Ishikawa (cell line): ENCODE data around the gene LRRC37B.

Experiments used
- CEBPB ChIP-seq: IDR thresholded peaks from 2 replicates; pipeline ENCODE4 v1.6.1; 2012
- CREB1 ChIP-seq: IDR thresholded peaks from 2 replicates; pipeline ENCODE4 v1.6.1; 2012; ENCODE audit warnings: low read depth
- EGR1 ChIP-seq: IDR thresholded peaks from 2 replicates; pipeline ENCODE4 v1.6.1; 2012
- EP300 ChIP-seq: IDR thresholded peaks from 2 replicates; pipeline ENCODE4 v1.6.1; 2012; ENCODE audit warnings: borderline replicate concordance
- RAD21 ChIP-seq: IDR thresholded peaks from 2 replicates; pipeline ENCODE4 v1.6.1; 2012; ENCODE audit warnings: low read depth
- REST ChIP-seq: IDR thresholded peaks from 2 replicates; pipeline ENCODE4 v1.6.1; 2012; ENCODE audit warnings: low read depth, mild to moderate bottlenecking
- TAF1 ChIP-seq: IDR thresholded peaks from 2 replicates; pipeline ENCODE4 v1.6.1; 2012; ENCODE audit warnings: low read depth, mild to moderate bottlenecking
- TCF12 ChIP-seq: IDR thresholded peaks from 2 replicates; pipeline ENCODE4 v1.6.1; 2012; ENCODE audit warnings: low read depth
- TEAD4 ChIP-seq: IDR thresholded peaks from 2 replicates; pipeline ENCODE4 v1.6.1; 2012
- ZBTB7A ChIP-seq: IDR thresholded peaks from 2 replicates; pipeline ENCODE4 v1.6.1; 2012; ENCODE audit warnings: low read depth

GRCh38 chr17:32006957-32007462 is at the start of gene LRRC37B:
- TF ChIP-seq ZBTB7A (no peak), TAF1 (peak; percentile 51; the same call in 1 of the 2 replicates), EGR1 (peak; percentile 85), TCF12 (no peak), RAD21 (peak; percentile 30; the same call in 1 of the 2 replicates), REST (no peak), CREB1 (no peak), EP300 (no peak), TEAD4 (no peak), CEBPB (no peak)
